Measurements from ENCODE around the gene ADAP2.

GRCh38 chr17:30929081-30929633 lies 7.4 kb downstream of the ADAP2 start:
- no peak for TF ChIP-seq CTCF (IDR thresholded peaks at IDR 0.05)
- TF ChIP-seq POLR2A (IDR thresholded peaks at IDR 0.05): no peak

All from testis (tissue), 2 donors.